Esophagus (tissue), 2 donors: ENCODE data around the gene SLC16A10. TPM values are rescaled to one million over a fixed set of nuclear protein-coding genes. Genes with fewer than 3 reads are reported as not detected.

Source experiments
- H3K27ac ChIP-seq, 2 donors: one replicate each; pipeline ENCODE4 v1.5.1; 2013; ENCODE audit warnings: low read depth in 2 of 2, mild to moderate bottlenecking in 2 of 2, inconsistent platforms in 1 of 2, low read length in 1 of 2, moderate library complexity in 1 of 2
- H3K27me3 ChIP-seq, 2 donors: one replicate each; pipeline ENCODE4 v1.6.1; 2013; ENCODE audit warnings: low read length in 2 of 2, control low read depth in 1 of 2, mild to moderate bottlenecking in 1 of 2; ENCODE audit not compliant: insufficient read depth in 2 of 2, control insufficient read depth in 1 of 2
- H3K36me3 ChIP-seq, 2 donors: one replicate each; pipeline ENCODE4 v1.6.1; 2013; ENCODE audit warnings: low read length in 1 of 2; ENCODE audit not compliant: control insufficient read depth in 2 of 2, insufficient read depth in 2 of 2
- H3K4me1 ChIP-seq, 2 donors: one replicate each; pipeline ENCODE4 v1.6.1; 2013; ENCODE audit warnings: low read length in 1 of 2; ENCODE audit not compliant: control insufficient read depth in 2 of 2, insufficient read depth in 2 of 2
- H3K4me3 ChIP-seq, 2 donors: one replicate each; pipeline ENCODE4 v1.5.1; 2013; ENCODE audit warnings: low read length in 2 of 2, mild to moderate bottlenecking in 2 of 2, low read depth in 1 of 2, moderate library complexity in 1 of 2
- H3K9me3 ChIP-seq, 2 donors: one replicate each; pipeline ENCODE4 v1.6.1; 2013; ENCODE audit warnings: mild to moderate bottlenecking in 2 of 2, low read depth in 1 of 2, low read length in 1 of 2, moderate library complexity in 1 of 2; ENCODE audit not compliant: control insufficient read depth in 2 of 2, insufficient read depth in 1 of 2
- WGBS, 2 donors: extraction: QIAGEN DNeasy Blood & Tissue Kit; methylation state at CpG; one replicate each; pipeline ENCODE4 v1.1.7; 2013; 5-methylcytosine and 5-hydroxymethylcytosine counted together
- polyA plus RNA-seq, 2 donors: library from polyadenylated mRNA; stranded (reverse); fragments of 200-250 nt; gene quantifications; one replicate each; pipeline ENCODE4 v1.2.3, GENCODE V29; 2013
- donor health status: healthy with polysubstance abuse.
- donor health status: Bipolar disorder and iron deficiency.

The SLC16A10 gene
- polyA plus RNA-seq, 2 donors: 0.18 to 0.41 TPM

DNA sequence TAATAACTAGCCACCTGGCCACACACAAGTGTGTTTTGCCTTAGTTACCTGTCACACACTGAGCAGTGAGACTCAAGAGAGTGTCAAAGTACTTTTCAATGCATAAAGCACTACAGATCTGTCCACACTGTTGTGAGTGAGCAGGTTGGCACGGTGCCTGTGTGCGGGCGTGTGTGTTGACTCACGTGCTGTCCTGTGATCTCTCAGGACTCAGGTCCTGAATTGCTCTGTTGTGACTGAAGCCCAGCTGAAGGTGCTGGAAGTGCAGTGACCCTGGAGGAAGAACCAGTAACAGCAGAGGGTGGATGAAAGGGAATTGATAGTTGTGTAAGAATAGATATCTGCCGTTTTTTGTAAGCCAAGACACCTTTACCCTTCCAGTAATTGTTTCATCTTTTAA, 18.3 kb downstream of the SLC16A10 start:
- H3K27ac ChIP-seq: no peak overlapping the region

GRCh38 chr6:111107589-111107988, 20.3 kb downstream of the SLC16A10 start:
- Histone ChIP-seq H3K4me1 (no peaks in the 10 kb centered on the region), H3K27ac (no peak overlapping the region), H3K4me3 (no peak overlapping the region), H3K9me3 (peaks cover 0 to 2% of the 10 kb centered on the region in 2 donors), H3K36me3 (no peaks in the 10 kb centered on the region), H3K27me3 (no peaks in the 10 kb centered on the region)
- 96 to 100% methylated on average over 1 of the region's 1 CpG for WGBS, 2 donors

More for the DNA sequence above, 18.3 kb downstream of the SLC16A10 start:
- H3K27me3 ChIP-seq: no peaks in the 10 kb centered on the region
- H3K9me3 ChIP-seq: peaks cover 0 to 2% of the 10 kb centered on the region in 2 donors
- no peaks in the 10 kb centered on the region for H3K36me3 ChIP-seq
- H3K4me3 ChIP-seq: no peak overlapping the region
- 33 to 35% methylated on average over 5 of the region's 5 CpGs for WGBS, 2 donors
- H3K4me1 ChIP-seq: no peaks in the 10 kb centered on the region

- peaks cover 0 to 2% of the 10 kb centered on the region in 2 donors for H3K9me3 ChIP-seq
- no peaks in the 10 kb centered on the region for H3K4me1 ChIP-seq
- H3K27ac ChIP-seq: no peak overlapping the region
- H3K36me3 ChIP-seq: no peaks in the 10 kb centered on the region
- H3K27me3 ChIP-seq: no peaks in the 10 kb centered on the region
- H3K4me3 ChIP-seq: no peak overlapping the region
- WGBS, 2 donors: 82 to 90% methylated on average over 3 of the region's 3 CpGs
Measured at GRCh38 chr6:111110036-111110435, 22.7 kb downstream of the SLC16A10 start.

- 42 to 48% methylated on average over 7 of the region's 7 CpGs for WGBS, 2 donors
- no peaks in the 10 kb centered on the region for H3K27me3 ChIP-seq
Measured at GRCh38 chr6:111113336-111114086, 26.2 kb downstream of the SLC16A10 start.

DNA sequence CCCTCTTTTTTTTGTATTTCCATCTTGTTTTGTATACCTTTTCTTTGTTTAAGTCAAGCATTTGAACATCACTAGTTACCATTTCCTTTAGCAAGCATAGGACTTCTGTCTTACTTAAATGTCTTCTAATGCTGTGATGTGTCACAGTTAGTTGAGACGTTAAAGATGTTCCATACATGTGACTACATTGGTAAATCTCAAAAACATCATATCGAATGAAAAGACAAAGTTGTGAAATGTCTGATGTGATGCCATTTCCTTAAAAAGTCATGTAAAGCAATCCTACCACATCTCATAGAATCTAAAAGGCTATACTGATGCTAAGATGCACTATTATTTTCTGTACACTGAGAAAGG, 26.8 kb downstream of the SLC16A10 start:
- 52 to 56% methylated on average over 2 of the region's 2 CpGs for WGBS, 2 donors
- H3K9me3 ChIP-seq: no peaks in the 10 kb centered on the region
- no peak overlapping the region for H3K27ac ChIP-seq
- no peaks in the 10 kb centered on the region for H3K27me3 ChIP-seq
- no peaks in the 10 kb centered on the region for H3K36me3 ChIP-seq
- H3K4me3 ChIP-seq: no peak overlapping the region
- no peaks in the 10 kb centered on the region for H3K4me1 ChIP-seq

More at GRCh38 chr6:111113336-111114086, 26.2 kb downstream of the SLC16A10 start:
- Histone ChIP-seq H3K27ac (no peak overlapping the region), H3K4me3 (no peak overlapping the region), H3K36me3 (no peaks in the 10 kb centered on the region), H3K9me3 (no peaks in the 10 kb centered on the region), H3K4me1 (no peaks in the 10 kb centered on the region)

DNA sequence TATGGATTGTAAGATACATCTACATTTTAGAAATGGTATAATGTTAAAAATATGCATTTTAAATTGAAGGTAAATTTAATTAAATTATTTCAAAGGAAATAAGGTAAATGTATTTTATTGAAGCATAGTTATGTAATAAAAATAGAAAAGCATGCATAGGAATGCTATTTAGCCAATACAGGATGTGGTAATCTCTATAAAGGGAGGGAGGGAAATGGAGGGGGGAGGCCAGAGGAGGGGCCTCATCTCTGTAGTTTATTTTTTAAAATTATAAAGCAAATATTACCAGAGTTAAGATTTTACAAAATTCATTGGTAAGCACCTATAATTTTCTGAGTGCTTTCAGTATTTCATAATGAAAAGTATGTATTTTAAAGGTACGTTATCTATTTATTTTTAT, 27.2 kb downstream of the SLC16A10 start:
- 66 to 92% methylated on average over 1 of the region's 1 CpG for WGBS, 2 donors

GRCh38 chr6:111118826-111119225, 31.5 kb downstream of the SLC16A10 start:
- Histone ChIP-seq H3K27ac (no peak overlapping the region), H3K4me1 (no peaks in the 10 kb centered on the region), H3K9me3 (no peaks in the 10 kb centered on the region), H3K4me3 (no peak overlapping the region), H3K27me3 (no peaks in the 10 kb centered on the region), H3K36me3 (no peaks in the 10 kb centered on the region)
- 63 to 80% methylated on average over 2 of the region's 2 CpGs for WGBS, 2 donors

More for the DNA sequence above, 27.2 kb downstream of the SLC16A10 start:
- H3K9me3 ChIP-seq: no peaks in the 10 kb centered on the region
- H3K36me3 ChIP-seq: no peaks in the 10 kb centered on the region
- H3K27ac ChIP-seq: no peak overlapping the region
- H3K4me1 ChIP-seq: no peaks in the 10 kb centered on the region
- H3K4me3 ChIP-seq: no peak overlapping the region
- no peaks in the 10 kb centered on the region for H3K27me3 ChIP-seq

GRCh38 chr6:111119571-111120329, 32.4 kb downstream of the SLC16A10 start:
- Histone ChIP-seq H3K36me3 (no peaks in the 10 kb centered on the region), H3K9me3 (no peaks in the 10 kb centered on the region), H3K27ac (no peak overlapping the region), H3K4me3 (no peak overlapping the region), H3K4me1 (no peaks in the 10 kb centered on the region), H3K27me3 (no peaks in the 10 kb centered on the region)
- 74 to 87% methylated on average over 2 of the region's 2 CpGs for WGBS, 2 donors

DNA sequence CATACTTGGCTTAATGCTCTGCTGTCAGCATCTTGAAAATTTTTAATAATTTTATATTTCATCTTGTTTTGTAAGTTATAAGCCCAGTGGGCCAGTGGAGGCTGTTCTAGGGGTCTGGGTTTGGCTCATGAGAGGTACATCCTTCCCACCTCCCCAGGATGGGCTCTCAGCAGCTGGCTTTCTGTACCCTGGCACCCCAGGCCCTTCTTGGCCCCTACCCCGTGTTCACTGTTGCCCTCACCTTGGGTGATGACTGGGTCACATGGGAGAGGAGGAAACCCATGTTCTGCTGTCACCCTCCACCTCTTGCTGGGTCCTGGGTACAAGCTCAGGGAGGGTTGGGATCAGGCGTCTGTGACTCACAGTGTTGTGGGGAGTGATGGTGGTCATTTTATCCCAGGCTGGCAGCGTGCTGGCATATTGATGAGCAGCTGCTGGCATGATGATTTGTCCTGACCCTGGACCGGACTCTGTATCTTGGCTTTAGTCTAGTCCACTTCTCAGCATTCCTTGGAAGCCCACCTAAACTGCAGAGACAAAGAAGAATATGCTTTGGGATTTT, 34.6 kb downstream of the SLC16A10 start:
- H3K36me3 ChIP-seq: no peaks in the 10 kb centered on the region
- H3K4me3 ChIP-seq: no peak overlapping the region
- no peaks in the 10 kb centered on the region for H3K4me1 ChIP-seq
- H3K27ac ChIP-seq: no peak overlapping the region
- 88 to 92% methylated on average over 4 of the region's 4 CpGs for WGBS, 2 donors
- H3K27me3 ChIP-seq: no peaks in the 10 kb centered on the region
- H3K9me3 ChIP-seq: no peaks in the 10 kb centered on the region
